Activated CD4-positive, alpha-beta T cell treated with anti-CD3 and anti-CD28 coated beads, Interleukin-2, Interleukin-6, amounts not matched to agents 100 ng/mL and 50 ng/mL, durations not matched to agents 16 hours and 8 hours (primary cell): Measurements from ENCODE around the gene KCNIP4.
A peak's percentile ranks its signal among the peaks of the same experiment; 100 is the strongest.
"Not testable (repeated sequence)": the region's sequence is repeated elsewhere in the genome, so short reads cannot be mapped to it uniquely, and the experiment has no call there.

ENCODE experiments used
- DNase-seq: peaks from one replicate; pipeline ENCODE4 v3.0.0-alpha.2; 2020

KCNIP4 gene

GRCh38 chr4:20825505-20825904 is 1123.1 kb downstream of the KCNIP4 start:
- no peak for DNase-seq

DNA sequence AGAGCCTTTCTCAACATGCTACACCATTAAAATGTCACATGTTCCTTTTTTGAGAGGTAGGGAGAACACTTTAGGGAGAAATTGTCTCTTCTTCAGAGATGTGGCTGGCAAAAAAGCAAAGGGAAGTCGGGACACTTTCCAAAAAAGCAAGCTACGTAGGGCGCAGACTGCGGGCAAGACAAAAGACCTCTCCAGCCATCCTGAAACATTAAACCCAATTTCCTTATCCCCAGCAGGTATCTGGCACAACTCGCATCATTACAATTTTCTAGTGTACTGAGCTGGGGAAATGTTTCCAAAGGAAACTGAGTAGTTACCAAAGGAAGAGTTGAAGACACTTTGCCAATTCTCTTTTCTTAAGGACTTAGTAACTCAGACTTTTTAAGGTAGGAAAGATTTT is 1132.3 kb downstream of the KCNIP4 start:
- no peak for DNase-seq

- no peak for DNase-seq
Measured at GRCh38 chr4:20813700-20814099, 1134.9 kb downstream of the KCNIP4 start.

DNA sequence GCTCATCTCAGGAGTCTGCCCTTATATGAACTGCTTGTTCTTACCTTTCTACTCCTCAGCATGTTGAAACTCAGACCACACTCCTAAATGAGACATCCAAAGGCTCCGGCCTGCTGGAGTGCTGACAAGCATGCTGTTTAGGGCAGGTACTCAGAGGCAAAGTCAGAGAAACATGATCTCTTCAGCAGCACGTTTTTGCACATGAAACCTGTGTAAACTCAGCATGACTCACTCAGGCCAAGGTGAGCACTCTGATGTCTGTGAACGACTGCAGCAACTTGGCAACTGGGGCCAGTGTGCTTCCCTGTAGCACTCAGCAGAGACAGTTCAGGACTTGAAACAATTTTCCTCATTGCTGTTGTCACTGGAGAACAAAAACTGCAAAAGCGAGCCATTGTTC is 1138.8 kb downstream of the KCNIP4 start:
- no peak for DNase-seq

DNA sequence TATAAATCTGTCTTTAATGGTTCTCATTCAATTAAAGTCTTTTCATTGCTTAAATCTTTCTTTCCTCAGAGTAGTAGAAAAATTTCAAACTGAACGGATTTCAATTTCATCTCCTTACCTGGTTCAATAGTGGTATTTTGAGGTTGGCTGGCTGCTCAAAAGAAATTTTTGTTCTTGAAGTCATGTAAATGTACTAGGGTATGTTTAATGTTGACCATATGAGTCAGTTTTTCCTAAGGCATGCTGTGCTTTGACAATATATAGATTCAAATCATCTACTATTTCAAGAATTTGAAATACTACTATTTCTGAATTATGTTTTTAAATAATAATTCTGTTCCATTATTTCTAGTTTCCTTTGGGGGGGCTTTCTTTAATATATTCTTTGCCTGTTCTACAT is 1142.9 kb downstream of the KCNIP4 start:
- DNase-seq: no peak

GRCh38 chr4:20787940-20788665 is 1160.5 kb downstream of the KCNIP4 start:
- no peak for DNase-seq

GRCh38 chr4:20783134-20783533 is 1165.4 kb downstream of the KCNIP4 start:
- DNase-seq: not testable (repeated sequence)

GRCh38 chr4:20778896-20779295 is 1169.7 kb downstream of the KCNIP4 start:
- DNase-seq: no peak

- peak; percentile 43 for DNase-seq
Measured at GRCh38 chr4:20773144-20773997, 1175.2 kb downstream of the KCNIP4 start.

DNA sequence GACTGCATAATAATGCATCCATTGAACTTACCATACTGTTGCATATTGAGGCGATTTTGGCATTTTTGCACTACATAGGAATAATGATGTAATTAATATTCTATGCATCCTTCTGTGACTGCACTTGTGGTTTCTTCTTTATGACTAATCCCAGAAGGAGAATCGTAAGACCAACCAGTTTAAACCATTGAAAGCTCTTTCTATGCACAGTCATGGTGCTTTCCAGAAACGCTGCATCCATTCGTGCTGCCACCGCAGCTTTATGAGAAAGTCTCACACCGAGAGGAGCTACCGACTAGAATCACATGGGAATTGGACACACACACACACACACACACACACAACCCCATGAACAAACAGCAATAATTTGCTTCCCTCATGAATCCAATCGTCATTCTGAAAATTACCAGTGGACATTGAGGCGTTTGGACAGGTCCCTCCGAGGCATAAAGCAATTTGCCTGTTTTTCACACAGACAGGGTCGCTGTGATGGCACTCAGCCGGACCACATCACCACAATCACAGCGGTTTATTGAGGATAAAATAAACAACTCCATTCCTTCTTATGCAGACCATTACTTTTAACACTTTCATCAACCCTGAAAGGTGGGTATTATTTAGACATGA is 1184.1 kb downstream of the KCNIP4 start:
- DNase-seq: no peak

DNA sequence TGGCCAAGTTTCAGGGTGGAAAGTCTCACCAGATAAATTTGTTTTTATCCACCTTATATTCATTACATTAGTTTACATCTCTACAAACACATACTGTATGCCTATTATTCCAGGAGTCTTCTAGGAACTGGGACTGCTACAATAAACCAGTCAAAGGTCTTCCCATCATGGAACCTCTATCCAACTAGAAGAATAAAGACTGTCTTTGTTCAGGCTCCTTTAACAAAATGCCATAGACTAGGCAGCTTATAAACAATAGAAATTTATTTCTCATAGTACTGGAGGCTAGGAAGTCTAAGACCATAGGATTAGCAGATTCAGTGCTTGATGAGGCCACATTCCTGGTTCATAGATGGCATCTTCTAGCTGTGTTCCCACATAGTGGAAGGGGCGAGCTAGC is 1186.7 kb downstream of the KCNIP4 start:
- DNase-seq: no peak

DNA sequence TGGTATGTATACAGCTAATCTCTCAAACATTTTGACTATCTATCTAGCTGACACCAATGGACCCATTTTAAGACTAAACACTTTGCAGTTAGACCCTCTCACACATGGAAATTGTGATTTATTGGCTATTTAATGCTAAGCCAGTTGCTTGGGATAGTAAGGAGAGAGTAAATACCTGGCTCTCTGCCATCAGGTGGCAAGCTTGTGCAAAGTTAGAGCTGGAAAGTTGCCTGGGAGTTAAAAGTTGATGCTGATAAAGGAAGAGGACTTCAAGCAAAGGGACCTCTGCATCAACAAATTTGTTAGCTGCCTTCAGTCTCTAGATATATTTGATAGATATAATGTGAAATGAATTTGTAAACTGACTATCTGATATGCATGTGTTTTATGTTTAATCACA is 1187.2 kb downstream of the KCNIP4 start:
- DNase-seq: no peak

- DNase-seq: no peak
Measured at GRCh38 chr4:20760053-20760452, 1188.5 kb downstream of the KCNIP4 start.

- DNase-seq: no peak
Measured at GRCh38 chr4:20754036-20754435, 1194.5 kb downstream of the KCNIP4 start.

- DNase-seq: no peak
Measured at GRCh38 chr4:20752641-20753040, 1195.9 kb downstream of the KCNIP4 start.

DNA sequence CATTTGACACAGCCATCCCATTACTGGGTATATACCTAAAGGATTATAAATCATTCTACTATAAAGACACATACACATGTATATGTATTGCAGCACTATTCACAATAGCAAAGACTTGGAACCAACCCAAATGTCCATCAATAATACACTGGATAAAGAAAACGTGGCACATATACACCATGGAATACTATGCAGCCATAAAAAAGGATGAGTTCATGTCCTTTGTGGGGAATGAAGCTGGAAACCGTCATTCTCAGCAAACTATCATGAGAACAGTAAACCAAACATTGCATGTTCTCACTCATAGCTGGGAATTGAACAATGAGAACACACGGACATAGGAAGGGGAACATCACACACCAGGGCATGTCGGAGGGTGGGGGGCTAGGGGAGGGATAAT is 1202.6 kb downstream of the KCNIP4 start:
- DNase-seq: not testable (repeated sequence)

DNA sequence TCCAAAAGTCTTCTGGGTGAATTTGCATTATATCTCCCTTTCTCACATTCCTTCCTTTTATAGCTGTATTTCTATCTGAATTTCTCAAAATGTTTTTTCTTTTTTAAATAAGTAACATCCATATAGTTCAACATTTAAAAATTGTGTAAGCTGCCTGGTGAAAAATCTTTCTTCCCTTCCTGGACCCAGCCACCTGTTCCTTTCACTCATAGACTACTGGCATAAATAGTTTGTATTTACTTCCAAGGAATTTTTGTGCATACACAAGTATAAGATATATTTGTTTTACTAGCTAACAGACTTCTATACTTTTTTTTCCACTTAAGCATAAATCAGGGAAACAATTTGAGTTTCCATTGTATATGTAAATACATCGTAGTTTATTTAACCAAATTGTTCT is 1212.6 kb downstream of the KCNIP4 start:
- DNase-seq: no peak

DNA sequence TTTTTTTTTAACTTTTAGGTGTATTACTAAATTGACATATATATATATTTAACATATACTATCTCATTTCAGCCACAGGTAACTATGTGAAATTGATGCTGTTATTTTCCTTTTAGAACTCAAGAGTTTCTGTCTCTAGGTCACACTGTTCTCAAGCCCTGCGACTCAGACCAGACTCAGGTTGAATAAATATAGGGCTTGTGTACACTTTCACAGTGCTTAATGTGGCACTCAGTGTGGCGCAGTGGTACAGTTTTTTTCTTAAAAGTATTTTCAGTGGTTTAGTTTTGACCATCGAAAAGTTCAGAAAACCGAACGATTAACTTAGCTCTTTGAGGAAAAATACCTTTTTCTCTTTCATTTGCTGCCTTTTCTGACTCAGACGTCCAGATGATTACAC is 1223.7 kb downstream of the KCNIP4 start:
- no peak for DNase-seq

DNA sequence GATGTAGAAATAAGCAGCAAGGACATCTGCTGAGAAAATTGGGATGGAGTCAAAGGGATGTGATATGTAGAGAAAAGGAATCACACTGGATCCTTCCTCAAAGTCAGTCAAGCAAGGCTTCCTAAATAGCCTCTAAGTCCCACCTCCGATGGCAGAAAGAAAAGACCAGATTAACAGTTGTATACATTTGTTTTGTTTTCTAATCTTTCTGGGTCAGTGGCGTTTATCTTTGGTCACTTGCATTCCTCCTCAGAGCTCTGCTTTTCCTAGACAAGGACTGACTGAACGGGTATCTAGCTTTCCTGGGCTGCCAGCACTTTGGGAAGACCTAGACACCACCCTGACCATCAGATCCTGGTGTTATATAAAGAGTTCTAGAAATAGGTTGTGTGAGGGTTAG is 1225.1 kb downstream of the KCNIP4 start:
- DNase-seq: no peak

GRCh38 chr4:20723019-20723418 is 1225.6 kb downstream of the KCNIP4 start:
- DNase-seq: no peak

GRCh38 chr4:20711335-20711734 is 1237.2 kb downstream of the KCNIP4 start:
- DNase-seq: no peak

DNA sequence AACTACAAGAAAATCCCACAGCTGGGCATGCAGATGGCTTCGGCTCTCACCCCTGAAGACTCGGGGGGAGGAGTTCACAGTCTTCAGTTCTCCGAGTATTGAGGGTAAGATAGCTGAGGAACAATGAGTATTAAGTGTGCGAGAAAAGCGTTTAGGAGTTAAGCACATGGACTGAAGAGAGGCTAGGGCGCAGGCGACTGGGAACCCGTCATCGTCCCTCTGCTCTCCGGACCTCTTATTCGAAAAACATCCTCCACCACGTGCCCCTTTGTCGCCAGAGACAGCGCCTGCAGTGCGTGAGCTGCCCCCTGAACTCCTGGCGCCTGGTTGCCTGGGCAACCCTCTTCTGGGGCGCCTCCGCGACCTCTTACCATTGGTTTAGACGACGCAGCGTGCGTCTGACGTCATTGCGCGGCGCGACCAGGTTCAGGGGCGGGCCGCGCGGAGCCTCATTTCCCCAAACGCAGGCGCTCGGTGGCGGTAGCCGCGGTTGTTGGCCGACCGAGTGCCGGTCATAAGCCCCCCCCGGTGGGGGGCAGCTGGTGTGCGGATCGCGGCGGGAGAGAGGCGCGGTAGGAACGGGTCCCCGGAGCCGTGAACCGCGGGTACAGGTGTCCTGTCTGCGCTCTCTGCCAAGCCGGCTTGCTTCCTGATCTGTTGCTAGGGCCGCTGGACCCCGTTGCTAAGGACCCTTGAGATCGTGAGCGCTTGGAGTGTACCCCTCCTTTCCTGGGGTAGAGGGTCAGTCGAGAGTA is 1248.4 kb downstream of the KCNIP4 start, which contains the start of gene PACRGL:
Gene PACRGL (plus strand): TSS at position 452 of the 755 bp plus-strand sequence. CDS start 4,024 bp downstream, outside the sequence.
- peak; percentile 94 for DNase-seq

DNA sequence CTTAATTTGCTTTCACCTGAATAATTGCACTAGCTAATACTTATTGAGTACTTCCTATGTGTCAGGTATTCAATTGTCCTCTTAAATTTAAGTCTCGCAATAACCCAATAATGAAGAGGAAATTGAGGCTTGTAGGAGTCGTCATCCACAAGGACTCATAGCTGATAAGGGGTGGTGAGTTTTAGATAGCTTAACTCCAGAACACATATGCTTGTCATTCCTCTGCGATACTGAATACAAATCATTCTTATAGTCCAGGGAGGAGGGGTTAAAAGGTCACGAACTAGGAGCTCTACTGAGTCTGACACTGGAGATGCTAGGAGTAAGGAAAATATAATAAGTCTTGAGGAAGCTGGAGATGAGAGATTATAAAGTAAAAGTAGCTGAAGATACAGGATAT is 1249.8 kb downstream of the KCNIP4 start:
- DNase-seq: no peak
